K562 (cell line): ENCODE results near the gene TAS2R10. TPM values are rescaled to one million over a fixed set of nuclear protein-coding genes. Genes with fewer than 3 reads are reported as not detected.
"Not testable (repeated sequence)": the region's sequence is repeated elsewhere in the genome, so short reads cannot be mapped to it uniquely, and the experiment has no call there.

Source experiments
- ATAC-seq: fragments of 200-7000 bp; cut with Tn5 transposase; 3 replicates; pipeline ENCODE4 v1.9.1; 2020; ENCODE audit warnings: moderate library complexity
- BruUV-seq: library from RNA; stranded (reverse); fragments of 400-500 nt; replicated peaks from 2 replicates; lab custom pipeline; 2021; lab: Mats Ljungman, UMichigan
- CTCF ChIA-PET: fragments of 300-600 bp; formaldehyde crosslinking; extraction: SDS; loops from one replicate; lab custom pipeline; 2021; ENCODE audit warnings: low intra/inter-chr PET ratio; lab: Yijun Ruan, JAX
- POLR2A ChIA-PET: fragments of 300-600, 350-650 bp; sonication (Branson Sonifier 250); formaldehyde crosslinking; extraction: SDS; loops from one replicate; lab custom pipeline; 2021; ENCODE audit warnings: antibody characterized with exemption, inconsistent platforms; lab: Yijun Ruan, JAX
- DNase-seq, 4 experiments: peaks; one replicate each; pipeline versions ENCODE4 v3.0.0 to v3.0.0-alpha.2; 2011 to 2018; ENCODE audit warnings: low spot score in 3 of 4, mixed read lengths in 3 of 4; ENCODE audit errors: extremely low read depth in 1 of 4
- FAIRE-seq: peaks from 2 replicates; lab custom pipeline; 2011; peaks lifted over from hg19 to GRCh38; lab: Jason Lieb, UNC
- H2AFZ ChIP-seq: 2 replicates; pipeline ENCODE4 v1.6.0; 2011; ENCODE audit warnings: low read depth, low read length, control low read depth, inconsistent platforms
- H3K27ac ChIP-seq: fragments of 200-600 bp; 3 replicates; pipeline ENCODE4 v1.8.0; 2011; ENCODE audit warnings: low read depth, mild to moderate bottlenecking, control low read depth, inconsistent platforms, low read length, moderate library complexity, mixed read lengths; ENCODE audit errors: extremely low read depth
- H3K27me3 ChIP-seq, 2 experiments: fragments of 300-600 bp in 1 of 2; 2 replicates in 1 of 2; 3 replicates in 1 of 2; pipeline versions ENCODE4 v1.6.0 to v1.8.0; 2011; ENCODE audit warnings: inconsistent platforms in 2 of 2, low read length in 2 of 2, mild to moderate bottlenecking in 1 of 2, mixed read lengths in 1 of 2, moderate library complexity in 1 of 2; ENCODE audit not compliant: control insufficient read depth in 2 of 2, insufficient read depth in 2 of 2
- H3K36me3 ChIP-seq: fragments of 300-600 bp; 3 replicates; pipeline ENCODE4 v1.8.0; 2011; ENCODE audit warnings: mild to moderate bottlenecking, low read length, inconsistent platforms; ENCODE audit not compliant: control insufficient read depth, insufficient read depth
- H3K4me1 ChIP-seq, 2 experiments: fragments of 200-600 bp in 1 of 2; replicated peaks in 1 of 2; 2 replicates in 1 of 2; 3 replicates in 1 of 2; pipeline versions ENCODE4 v1.5.1 to v1.8.0; 2011; ENCODE audit warnings: inconsistent platforms in 2 of 2, low read length in 2 of 2, mild to moderate bottlenecking in 1 of 2, mixed read lengths in 1 of 2, moderate library complexity in 1 of 2; ENCODE audit not compliant: control insufficient read depth in 2 of 2, insufficient read depth in 2 of 2
- H3K4me2 ChIP-seq: 2 replicates; pipeline ENCODE4 v1.6.1; 2011; ENCODE audit warnings: low read length, control low read depth, inconsistent platforms, mixed read lengths; ENCODE audit not compliant: insufficient read depth
- H3K4me3 ChIP-seq: fragments of 200-600 bp; sonication (generic), shearing (Covaris generic); 2 replicates; pipeline ENCODE4 v1.5.1; 2016; ENCODE audit warnings: control low read depth, inconsistent platforms
- H3K79me2 ChIP-seq: fragments of 200-600 bp; 3 replicates; pipeline ENCODE4 v1.8.0; 2011; ENCODE audit warnings: low read length, inconsistent platforms; ENCODE audit not compliant: control insufficient read depth, insufficient read depth
- H3K9ac ChIP-seq, 2 experiments: 2 replicates each; pipeline versions ENCODE4 v1.6.0 to v1.6.1; 2011; ENCODE audit warnings: low read depth in 2 of 2, low read length in 2 of 2, control low read depth in 1 of 2, inconsistent platforms in 1 of 2, mild to moderate bottlenecking in 1 of 2, mixed read lengths in 1 of 2; ENCODE audit not compliant: insufficient read depth in 1 of 2
- H3K9me1 ChIP-seq: one replicate; pipeline ENCODE4 v1.6.0; 2011; ENCODE audit warnings: inconsistent platforms, mild to moderate bottlenecking, low read length, moderate library complexity; ENCODE audit not compliant: control insufficient read depth, insufficient read depth
- H3K9me3 ChIP-seq: replicated peaks from 2 replicates; pipeline ENCODE4 v1.5.1; 2011; ENCODE audit warnings: low read depth, low read length, inconsistent platforms; ENCODE audit not compliant: control insufficient read depth, insufficient read depth
- H4K20me1 ChIP-seq: replicated peaks from 2 replicates; pipeline ENCODE4 v1.6.1; 2011; ENCODE audit warnings: low read length, inconsistent platforms, mixed read lengths; ENCODE audit not compliant: control insufficient read depth, insufficient read depth
- NR4A1 ChIP-seq, 2 experiments: fragments of 250-450 bp in 1 of 2; fragments of 450-650 bp in 1 of 2; sonication (Bioruptor Pico) in 1 of 2; IDR thresholded peaks; 2 replicates each; pipeline versions ENCODE4 v1.4.0 to v1.6.1; 2016 to 2020; ENCODE audit warnings: mild to moderate bottlenecking in 2 of 2, missing compliant biosample characterization in 1 of 2, missing genetic modification characterization in 1 of 2, moderate library complexity in 1 of 2
- NRF1 ChIP-seq, 2 experiments: fragments of 450-650 bp; IDR thresholded peaks in 1 of 2; conservative IDR thresholded peaks in 1 of 2; 2 replicates each; pipeline ENCODE4 v1.6.1; 2014; ENCODE audit warnings: mild to moderate bottlenecking in 2 of 2
- PHF21A ChIP-seq: fragments of 450-650 bp; IDR thresholded peaks from 2 replicates; pipeline ENCODE4 v1.6.1; 2017; ENCODE audit warnings: low read depth, borderline replicate concordance
- PRMT5 ChIP-seq: sonication (generic); formaldehyde crosslinking; IDR thresholded peaks from 2 replicates; pipeline ENCODE4 v1.5.0; 2020; ENCODE audit warnings: missing genetic modification reagents
- WGBS: fragments of 100-300 bp; shearing (Covaris generic); methylation state at CpG from one replicate; pipeline ENCODE4 v1.1.6; 2016; ENCODE audit warnings: low coverage, mixed read lengths; ENCODE audit not compliant: insufficient coverage; ENCODE audit errors: missing lambda C conversion rate; 5-methylcytosine and 5-hydroxymethylcytosine counted together
- in situ Hi-C: fragments of 300-500 bp; cut with MboI; formaldehyde crosslinking; loops from 4 replicates; pipeline ENCODE4 v1.15.0; 2018; ENCODE audit warnings: inconsistent platforms, mixed read lengths
- intact Hi-C: fragments of 100-400 bp; cut with micrococcal nuclease; formaldehyde crosslinking; loops from 2 replicates; pipeline ENCODE4 v1.14.2; 2022
- polyA plus RNA-seq, 8 experiments: library from polyadenylated mRNA; depleted of rRNA in 4 of 8; stranded (reverse) in 5 of 8; unstranded in 3 of 8; fragments of >200 nt; fragmentation: Nextera tagmentation in 2 of 8; fragmentation: Illumina TruSeq in 1 of 8; extraction: Ambion mirVana in 2 of 8; extraction: Trizol in 1 of 8; gene quantifications; 2 replicates each; pipeline versions ENCODE4 v1.2.1 to v1.2.3, GENCODE V29; 2011 to 2014; ENCODE audit warnings: inconsistent platforms in 1 of 8, missing spikeins in 1 of 8
- total RNA-seq, 7 experiments: library from RNA; depleted of rRNA in 6 of 7; stranded (reverse); fragments of >200 nt in 6 of 7; fragmentation: Illumina TruSeq in 2 of 7; extraction: Trizol in 2 of 7; gene quantifications; 2 replicates each; pipeline versions ENCODE4 v1.2.1 to v1.2.3, GENCODE V29; 2011 to 2021; ENCODE audit warnings: low replicate concordance in 1 of 7

Gene TAS2R10
- total and polyA plus RNA-seq, 9 of the 15 experiments (the other 6 are each of a cell fraction or from before 2014, with no cell fraction given): 0.22 to 0.51 TPM; not detected in 7

DNA sequence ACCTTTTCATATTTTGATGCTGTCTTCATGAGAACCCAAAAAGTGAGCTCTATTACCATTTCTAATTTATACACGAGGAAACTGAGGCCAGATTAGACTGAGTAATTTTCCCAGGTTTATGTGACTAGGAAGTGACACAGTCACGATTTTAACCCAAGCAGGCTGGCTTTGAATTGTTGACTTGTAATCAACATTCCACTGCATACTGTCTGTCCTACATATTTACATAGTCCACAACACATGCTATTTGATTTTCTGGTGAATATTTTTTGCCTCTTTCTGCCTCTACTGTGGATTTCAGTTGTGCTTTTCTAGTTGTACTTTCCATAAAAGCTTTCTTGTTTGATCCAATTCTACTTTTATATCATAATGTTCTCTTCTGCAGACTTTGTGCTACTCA, 31.9 kb downstream of the TAS2R10 start:
- in situ Hi-C loops: no loop called here
- DNase-seq: no peak
- Histone ChIP-seq H2AFZ (no peak overlapping the region), H3K9me3 (no peaks in the 10 kb centered on the region), H3K9ac (no peak overlapping the region), H3K27ac (no peak overlapping the region), H3K4me2 (no peak overlapping the region), H3K36me3 (no peaks in the 10 kb centered on the region), H3K4me3 (no peak overlapping the region), H3K27me3 (no peaks in the 10 kb centered on the region), H4K20me1 (no peaks in the 10 kb centered on the region), H3K79me2 (no peaks in the 10 kb centered on the region), H3K9me1 (no peaks in the 10 kb centered on the region), H3K4me1 (no peaks in the 10 kb centered on the region)
- BruUV-seq: no TSS peak
- TF ChIP-seq NRF1 (conservative IDR thresholded peaks at IDR 0.05 in 1 of 2, IDR thresholded peaks at IDR 0.05 in 1 of 2): no peak
- TF ChIP-seq PRMT5: no peak
- no peak for TF ChIP-seq NR4A1 (CRISPR knock-in tag; IDR thresholded peaks at IDR 0.05)
- TF ChIP-seq NR4A1 (tag; IDR thresholded peaks at IDR 0.05): no peak
- TF ChIP-seq PHF21A: no peak
- intact Hi-C loops: no loop called here
- ChIA-PET POLR2A (no interaction called here), CTCF (no interaction called here)
- WGBS: 0% methylated on average over 2 of the region's 2 CpGs
- no peak for ATAC-seq
- FAIRE-seq: no peak

DNA sequence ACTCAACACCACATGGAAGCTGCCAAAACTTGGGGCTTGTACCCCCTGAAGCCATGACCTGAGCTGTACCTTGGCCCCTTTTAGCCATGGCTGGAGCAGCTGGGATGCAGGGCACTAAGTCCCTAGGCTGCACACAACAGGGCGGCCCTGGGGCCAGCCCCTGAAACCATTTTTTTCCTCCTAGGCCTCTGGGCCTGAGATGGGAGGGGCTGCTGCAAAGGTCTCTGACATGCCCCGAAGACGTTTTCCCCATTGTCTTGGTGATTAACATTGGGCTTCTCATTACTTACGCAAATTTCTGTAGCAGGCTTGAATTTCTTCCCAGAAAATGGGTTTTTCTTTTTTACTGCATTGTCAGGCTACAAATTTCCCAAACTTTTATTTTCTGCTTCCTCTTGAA, 34.4 kb downstream of the TAS2R10 start:
- H3K9me3 ChIP-seq, in situ Hi-C loops, H3K4me1 ChIP-seq, POLR2A ChIA-PET, ATAC-seq, H3K36me3 ChIP-seq, H3K79me2 ChIP-seq, H4K20me1 ChIP-seq, FAIRE-seq, H3K27me3 ChIP-seq, H3K9me1 ChIP-seq, H3K4me2 ChIP-seq, H3K27ac ChIP-seq, DNase-seq, H3K9ac ChIP-seq, intact Hi-C loops, CTCF ChIA-PET, BruUV-seq, H2AFZ ChIP-seq, H3K4me3 ChIP-seq: not testable (repeated sequence)
- WGBS: 0% methylated on average over 2 of the region's 4 CpGs
